Raji (cell line): Measurements from ENCODE around the gene PGK1.

Experiments used
- POLR2A ChIP-seq: IDR thresholded peaks from 2 replicates; pipeline ENCODE4 v1.6.1; 2011; ENCODE audit warnings: low read depth, low read length, control low read depth; ENCODE audit not compliant: insufficient read depth

PGK1 gene

DNA sequence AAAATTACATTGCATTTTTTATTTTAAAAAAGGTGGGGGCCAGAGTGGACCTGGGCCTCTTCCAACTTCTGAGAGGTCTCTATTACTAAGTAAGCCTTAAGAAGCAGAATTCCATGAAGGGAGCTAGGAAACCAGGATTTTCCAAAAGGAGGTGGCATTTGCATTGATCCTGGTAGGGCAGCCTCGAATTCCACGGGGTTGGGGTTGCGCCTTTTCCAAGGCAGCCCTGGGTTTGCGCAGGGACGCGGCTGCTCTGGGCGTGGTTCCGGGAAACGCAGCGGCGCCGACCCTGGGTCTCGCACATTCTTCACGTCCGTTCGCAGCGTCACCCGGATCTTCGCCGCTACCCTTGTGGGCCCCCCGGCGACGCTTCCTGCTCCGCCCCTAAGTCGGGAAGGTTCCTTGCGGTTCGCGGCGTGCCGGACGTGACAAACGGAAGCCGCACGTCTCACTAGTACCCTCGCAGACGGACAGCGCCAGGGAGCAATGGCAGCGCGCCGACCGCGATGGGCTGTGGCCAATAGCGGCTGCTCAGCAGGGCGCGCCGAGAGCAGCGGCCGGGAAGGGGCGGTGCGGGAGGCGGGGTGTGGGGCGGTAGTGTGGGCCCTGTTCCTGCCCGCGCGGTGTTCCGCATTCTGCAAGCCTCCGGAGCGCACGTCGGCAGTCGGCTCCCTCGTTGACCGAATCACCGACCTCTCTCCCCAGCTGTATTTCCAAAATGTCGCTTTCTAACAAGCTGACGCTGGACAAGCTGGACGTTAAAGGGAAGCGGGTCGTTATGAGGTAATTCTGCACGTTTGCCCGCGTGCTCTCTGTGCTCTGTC, at the start of gene PGK1:
Gene PGK1, plus strand, starts transcription at position 626 of the 824 bp plus-strand sequence. Its CDS starts 93 bp downstream, at position 719.
- TF ChIP-seq POLR2A = peak; percentile 84

DNA sequence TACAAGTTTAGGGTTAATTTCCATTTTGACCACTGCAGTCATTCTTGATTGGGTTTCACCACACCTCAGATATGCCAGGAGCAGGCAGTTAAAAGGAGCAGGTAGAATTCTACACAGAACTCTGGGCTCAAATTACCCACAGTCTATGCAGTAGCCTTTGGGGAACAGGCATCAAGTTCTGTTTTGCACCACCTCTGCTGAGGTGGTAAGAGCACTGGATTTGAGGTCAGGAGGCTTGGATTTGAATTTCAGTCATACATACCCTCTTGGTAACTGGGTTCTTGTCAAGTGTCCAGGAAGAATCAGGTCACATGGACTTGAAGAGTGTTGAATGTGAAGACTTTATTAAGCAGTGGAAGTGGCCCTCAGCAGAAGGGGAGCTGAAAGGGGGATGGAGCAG, 40.4 kb upstream of the PGK1 start:
- no peak for TF ChIP-seq POLR2A

DNA sequence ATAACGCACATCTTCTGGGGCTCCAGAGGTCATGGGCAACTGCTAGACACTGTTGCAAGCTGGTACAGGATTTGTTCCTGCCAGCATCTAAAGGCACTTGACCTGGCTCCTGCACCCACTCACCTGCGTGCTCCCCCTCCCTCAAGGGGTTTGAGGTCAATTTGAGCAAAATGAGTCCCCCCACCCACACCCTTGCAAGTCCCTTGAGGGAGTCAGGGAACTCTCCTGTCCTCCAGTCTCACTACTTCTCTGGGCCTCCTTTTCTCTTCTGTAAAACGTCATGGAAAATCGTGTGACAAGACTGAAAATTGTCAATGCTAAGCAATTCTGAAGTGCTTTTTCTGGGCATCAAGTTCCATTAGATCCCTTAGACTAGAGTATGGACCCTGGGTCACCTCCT, 39.9 kb upstream of the PGK1 start:
- TF ChIP-seq POLR2A = no peak

DNA sequence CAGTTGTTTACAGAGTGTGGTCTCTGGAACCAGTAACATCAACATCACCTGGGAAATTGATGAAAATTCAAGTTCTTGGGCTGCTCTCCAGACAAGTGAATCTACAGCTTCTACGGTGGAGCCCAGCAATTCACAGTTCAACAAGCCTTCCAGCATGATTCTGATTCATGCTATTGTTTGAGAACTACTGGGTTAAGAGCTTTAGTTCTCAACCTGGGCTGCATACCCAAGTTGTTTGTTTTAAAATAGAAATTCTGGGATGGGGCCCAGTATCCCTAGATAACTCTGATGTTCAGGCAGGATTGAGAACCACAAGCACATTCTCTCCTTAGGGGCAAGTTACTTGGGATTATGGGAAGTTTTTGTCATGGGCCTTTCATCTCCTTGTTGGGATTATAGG, 37.9 kb upstream of the PGK1 start:
- no peak for TF ChIP-seq POLR2A

DNA sequence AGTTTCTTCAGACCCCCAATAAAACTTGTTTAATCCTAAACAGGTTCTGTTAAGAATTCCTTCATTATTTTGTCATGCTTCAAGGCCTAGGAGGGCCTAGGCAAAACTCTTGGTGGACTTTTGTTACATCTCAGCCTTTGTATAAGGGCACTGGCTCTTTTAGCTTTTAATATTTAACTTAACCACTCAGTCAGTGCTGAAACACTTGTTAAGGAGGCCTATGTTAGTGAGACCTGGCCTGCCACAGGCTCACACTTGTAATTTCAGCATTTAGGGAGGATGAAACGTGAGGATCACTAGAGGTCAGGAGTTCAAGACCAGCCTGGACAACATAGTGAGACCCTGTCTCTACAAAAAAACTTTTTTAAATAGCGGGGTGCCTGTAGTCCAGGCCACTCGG, 32.7 kb upstream of the PGK1 start:
- no peak for TF ChIP-seq POLR2A

DNA sequence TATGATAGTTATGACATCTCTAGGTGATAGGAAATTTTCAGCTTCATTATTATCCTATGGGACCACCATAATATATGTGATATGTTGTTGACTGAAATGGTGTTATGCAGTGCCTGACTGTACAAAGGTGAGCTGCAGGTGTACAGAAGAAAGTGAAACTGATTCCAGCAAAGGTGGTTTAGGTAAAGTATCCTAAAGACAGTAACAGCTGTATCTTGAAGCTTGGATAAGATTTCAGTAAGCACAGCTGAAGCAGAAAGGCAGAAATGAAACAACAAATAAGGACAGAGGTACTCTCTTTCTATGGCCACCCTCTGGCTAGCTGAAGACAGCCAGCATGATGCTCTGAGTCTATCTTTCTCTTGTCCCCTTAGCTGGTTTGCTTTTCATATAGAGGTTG, 30.0 kb upstream of the PGK1 start:
- no peak for TF ChIP-seq POLR2A

DNA sequence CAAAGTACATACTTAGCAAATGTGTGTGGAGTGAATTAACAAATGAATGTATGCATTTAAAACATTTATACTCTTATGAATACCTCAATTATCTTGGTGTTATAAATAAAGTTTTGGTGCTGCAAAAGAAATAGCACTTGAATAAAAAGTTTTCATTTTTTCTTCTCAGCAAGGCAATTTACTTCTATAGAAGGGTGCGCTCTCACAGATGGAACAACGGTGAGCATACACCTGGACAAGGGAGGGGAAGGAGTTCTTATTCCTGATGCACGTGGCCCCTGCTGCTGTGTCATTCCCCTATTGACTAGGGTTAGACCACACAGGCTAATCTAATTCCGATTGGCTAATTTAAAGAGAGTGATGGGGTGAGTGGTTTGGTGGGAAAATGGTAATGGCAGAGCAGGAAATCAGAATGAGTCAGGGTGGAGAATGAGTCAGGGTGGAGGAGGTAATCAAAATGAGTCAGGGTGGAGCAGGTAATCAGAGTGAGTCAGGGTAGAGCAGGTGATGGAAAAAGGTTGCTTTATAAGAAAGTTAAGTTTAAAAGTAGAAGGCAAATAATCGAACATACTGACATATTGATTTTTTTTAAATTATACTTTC, 28.2 kb upstream of the PGK1 start:
- no peak for TF ChIP-seq POLR2A

DNA sequence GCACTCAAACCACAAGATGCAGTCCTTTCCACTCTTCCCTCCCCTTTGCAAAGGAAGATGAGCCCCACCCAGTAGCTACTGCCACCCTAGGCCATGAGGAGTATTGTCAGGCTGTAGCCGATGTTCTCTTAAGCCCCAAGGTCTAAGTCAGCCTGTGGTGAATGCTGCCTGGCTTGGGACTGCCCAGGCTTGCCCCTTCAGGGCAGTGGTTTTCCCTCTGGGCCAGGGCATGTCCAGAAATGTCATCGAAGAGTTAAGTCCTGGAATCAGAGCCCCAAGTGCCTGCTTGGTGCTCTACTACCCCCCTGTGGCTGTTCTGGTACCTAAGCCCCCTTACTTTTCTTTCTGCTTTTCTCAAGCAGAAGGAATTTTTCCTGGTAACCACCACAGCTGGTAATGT, 11.8 kb upstream of the PGK1 start:
- TF ChIP-seq POLR2A = no peak

DNA sequence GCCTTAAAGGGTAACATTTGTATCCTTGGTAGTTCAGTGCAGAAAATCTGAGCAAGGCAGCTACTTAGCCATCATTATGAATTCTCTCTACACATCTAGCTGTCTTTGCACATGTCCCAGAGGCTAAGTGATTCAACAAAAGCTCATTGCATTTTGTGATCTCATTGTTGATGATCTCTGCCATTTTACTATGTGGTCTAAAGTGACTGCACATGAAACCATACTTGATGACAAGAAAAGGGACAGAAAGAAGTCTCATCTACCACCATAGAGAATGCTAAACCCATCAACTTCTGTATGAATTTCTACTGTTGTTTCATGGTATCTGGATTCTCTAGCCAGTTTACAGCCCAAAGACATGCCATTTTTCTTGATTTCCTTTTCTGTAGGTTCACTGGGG, 5.9 kb upstream of the PGK1 start:
- no peak for TF ChIP-seq POLR2A

DNA sequence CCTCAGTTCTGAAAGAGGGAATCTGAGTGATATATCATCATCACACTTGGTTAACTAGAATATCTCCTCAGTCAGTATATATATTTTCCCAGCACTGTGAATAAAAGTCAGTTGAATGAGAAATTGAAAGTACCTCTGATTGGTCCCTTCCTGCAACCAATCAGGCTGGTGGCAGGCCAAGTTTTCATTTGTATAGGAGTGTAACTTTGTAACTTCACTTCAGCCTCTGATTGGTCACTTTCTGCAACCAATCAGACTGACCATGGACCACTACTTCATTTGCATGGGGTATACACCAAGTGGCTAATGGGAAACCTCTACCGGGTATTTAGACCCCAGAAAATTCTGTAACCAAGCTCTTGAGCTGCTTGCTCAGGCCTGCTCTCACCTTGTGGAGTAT, 2.0 kb upstream of the PGK1 start:
- TF ChIP-seq POLR2A = no peak

DNA sequence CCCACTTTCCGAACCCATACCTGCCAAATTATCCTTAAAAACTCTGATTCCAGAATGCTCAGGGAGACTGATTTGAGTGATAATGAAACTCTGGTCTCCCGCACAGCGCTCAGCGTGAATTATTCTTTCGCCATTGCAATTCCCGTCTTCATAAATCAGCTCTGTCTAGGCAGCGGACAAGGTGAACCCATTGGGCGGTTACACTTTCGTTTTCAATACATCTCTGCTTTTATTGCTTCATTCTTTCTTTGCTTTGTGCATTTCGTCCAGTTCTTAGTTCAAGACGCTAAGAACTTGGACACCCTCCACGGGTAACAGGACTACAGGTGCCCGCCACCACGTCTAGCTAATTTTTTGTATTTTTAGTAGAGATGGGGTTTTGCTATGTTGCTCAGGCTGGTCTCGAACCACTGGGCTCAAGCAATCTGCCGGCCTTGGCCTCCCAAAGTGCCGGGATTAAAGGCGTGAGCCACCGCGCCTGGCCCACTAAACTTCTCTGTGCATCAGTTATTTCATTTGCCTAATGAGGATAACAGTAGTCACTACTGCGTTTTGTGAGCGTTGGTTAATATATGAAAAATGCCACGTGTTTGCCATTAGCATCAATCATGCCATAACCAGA, 936 bp upstream of the PGK1 start:
- TF ChIP-seq POLR2A = no peak

DNA sequence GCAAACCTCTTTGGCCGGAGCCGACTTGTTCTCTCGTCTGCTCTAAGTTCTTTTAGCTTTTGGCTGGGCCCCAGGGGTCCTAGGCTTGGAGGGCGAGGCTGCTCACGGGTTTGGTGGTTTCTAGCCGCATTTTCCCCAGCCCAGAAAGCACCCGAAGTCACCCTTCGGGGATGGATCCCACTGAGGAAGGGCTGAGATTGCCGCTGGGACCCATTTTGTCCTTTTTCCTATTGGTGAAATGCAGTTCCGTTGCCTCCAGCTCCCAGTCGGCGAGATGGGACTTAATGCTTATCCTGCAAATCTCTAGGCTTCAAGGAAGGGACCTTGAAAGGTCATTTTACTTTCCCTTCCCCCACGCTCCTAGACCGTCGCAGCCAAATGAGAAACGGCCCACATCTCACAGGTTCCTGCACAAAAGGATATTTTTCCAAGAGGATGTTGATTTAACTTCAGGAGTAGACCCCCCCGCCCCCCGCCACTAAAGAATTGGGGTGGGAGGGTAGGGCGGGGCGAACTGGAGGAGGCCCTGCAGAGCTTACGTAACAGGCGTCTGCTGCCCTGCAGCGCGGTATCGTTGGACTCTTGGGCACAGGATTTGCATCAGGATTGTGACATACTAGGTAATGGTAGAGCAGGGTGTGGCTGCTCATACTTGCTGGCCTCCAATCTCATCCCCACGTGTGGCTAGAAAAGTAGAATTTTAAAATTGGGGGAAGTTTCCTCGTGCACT, 564 bp downstream of the PGK1 start:
- TF ChIP-seq POLR2A = no peak

DNA sequence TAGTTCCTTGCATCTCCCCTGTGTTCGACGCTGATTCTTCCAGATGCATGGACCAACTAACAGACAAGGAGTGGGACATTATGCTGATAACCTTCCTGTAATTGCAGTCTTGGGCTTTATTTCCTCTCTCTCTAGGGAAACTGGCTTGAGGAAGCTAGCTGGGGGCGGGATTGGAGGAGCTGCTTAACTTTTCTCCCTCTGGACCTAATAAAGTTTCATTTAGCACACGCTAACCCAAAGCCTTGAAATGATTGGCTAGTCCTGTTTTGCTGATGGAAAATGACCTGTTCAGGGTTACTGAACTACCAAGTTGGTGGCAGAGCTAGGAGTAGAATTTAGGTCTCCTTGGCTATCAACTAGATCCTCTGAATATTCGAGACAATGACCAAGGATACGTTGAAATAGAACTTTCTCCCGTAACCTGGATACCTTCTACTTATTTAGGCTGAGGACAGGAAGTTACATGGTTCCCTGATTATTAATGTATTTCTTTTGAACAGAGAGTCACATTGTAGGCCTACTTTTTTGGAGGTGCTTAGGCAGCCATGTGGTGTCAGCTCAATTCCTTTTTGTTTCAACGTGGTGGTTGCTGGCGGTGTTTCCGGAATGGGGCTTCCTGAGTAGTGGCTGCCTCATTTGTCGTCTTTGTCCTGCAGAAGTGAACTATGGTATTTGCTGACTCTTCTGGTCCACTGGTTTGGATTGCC, 2.0 kb downstream of the PGK1 start:
- TF ChIP-seq POLR2A = no peak

DNA sequence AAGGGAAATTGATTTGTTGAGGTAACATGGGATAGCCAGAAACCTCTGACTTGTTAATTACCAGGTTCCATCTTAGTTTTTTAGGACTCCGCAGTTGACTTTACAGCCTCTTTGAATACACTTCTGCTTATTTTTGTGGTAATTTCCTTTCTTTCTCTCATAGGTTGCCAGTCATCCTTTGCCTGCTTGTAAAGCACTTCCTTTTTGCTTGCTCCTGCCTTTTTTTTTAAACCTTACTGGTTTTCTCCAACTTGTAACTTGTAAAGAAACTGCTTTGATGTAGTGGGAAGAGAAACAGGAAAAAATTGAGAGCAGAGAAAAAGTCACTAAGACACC, 2.6 kb downstream of the PGK1 start:
- TF ChIP-seq POLR2A = no peak

DNA sequence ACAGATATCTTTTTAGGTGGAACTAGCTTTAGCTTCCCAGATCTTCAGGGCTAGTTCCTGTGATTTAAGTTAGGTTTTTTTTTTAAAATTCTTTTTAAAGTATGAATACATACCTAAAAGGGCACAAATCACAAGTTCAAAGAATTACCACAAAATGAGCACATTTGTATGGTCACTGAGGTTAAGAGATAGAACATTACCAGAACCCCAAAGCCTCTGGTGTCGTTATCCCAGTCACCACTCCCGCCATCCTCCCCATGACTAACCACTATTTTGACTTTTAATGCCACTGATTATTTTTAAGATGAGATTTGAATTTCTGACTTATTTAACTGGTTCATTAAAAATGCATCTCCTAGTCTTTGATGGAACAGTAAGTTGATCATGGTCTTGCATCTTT, 5.4 kb downstream of the PGK1 start:
- no peak for TF ChIP-seq POLR2A

DNA sequence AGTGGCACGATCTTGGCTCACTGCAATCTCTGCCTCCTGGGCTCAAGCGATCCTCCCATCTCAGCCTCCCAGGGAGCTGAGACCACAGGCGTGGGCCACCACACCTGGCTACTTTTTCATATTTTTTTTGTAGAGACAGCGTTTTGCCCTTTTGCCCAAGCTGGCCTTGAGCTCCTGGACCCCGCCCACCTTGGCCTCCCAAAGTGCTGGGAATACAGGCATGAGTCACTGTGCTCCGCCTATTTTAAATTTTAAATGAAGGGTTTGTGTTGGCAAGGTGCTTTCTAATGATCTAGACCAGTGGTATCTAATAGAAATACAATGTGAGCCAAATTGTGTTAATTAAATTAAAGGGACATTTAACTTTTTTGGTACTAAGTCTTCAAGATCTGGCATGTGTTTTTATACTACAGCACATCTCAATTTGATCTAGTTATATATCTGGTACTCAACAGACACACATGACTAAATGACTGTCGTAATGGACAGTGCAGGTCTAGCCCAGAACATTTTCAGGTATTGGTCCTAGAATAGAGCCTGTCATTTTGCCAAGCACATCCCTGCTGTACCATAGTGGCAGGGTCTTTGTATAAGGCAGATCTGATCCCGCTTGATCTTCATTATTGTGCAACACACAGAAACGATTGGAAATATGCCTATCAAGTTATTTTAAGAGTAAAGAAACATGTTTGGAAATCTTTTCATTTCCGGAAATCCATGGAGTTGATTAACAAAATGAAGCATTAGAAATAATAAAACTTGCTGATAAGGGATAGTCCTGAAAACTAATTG, 7.3 kb downstream of the PGK1 start:
- TF ChIP-seq POLR2A = no peak
